ENCODE results near the gene SKP1.

GRCh38 chr5:134103998-134104654 lies 72.6 kb downstream of the SKP1 start:
- no peak for TF ChIP-seq CTCF (IDR thresholded peaks at IDR 0.05; ENCODE audit: low read depth, low read length, poor library complexity, severe bottlenecking)
- no peak for TF ChIP-seq EZH2phosphoT487 (IDR thresholded peaks at IDR 0.05; ENCODE audit: borderline replicate concordance, low read length)

Data from DOHH2 (cell line).